HFF-Myc (cell line): ENCODE measurements around the gene COA1.
A peak's percentile ranks its signal among the peaks of the same experiment; 100 is the strongest.

Experiments used
- DNase-seq: peaks from one replicate; pipeline ENCODE4 v3.0.0-alpha.2; 2011; ENCODE audit warnings: low read depth; ENCODE audit errors: extremely low read depth
- H3K4me3 ChIP-seq: replicated peaks from 2 replicates; pipeline ENCODE4 v1.5.1; 2011; ENCODE audit warnings: low read depth, mild to moderate bottlenecking, control low read depth, low read length
- CTCF ChIP-seq: IDR thresholded peaks from 2 replicates; pipeline ENCODE4 v1.5.1; 2012; ENCODE audit warnings: mild to moderate bottlenecking, low read depth, low read length, control low read depth; ENCODE audit errors: missing control alignments

The COA1 gene

GRCh38 chr7:43652364-43652763, 77.0 kb downstream of the COA1 start:
- H3K4me3 ChIP-seq: no peak overlapping the region
- no peak for TF ChIP-seq CTCF
- DNase-seq: no peak

GRCh38 chr7:43650457-43651052, 78.8 kb downstream of the COA1 start:
- no peak for DNase-seq

GRCh38 chr7:43649755-43650274, 79.5 kb downstream of the COA1 start:
- DNase-seq: no peak
- TF ChIP-seq CTCF: no peak
- H3K4me3 ChIP-seq: no peak overlapping the region

More at GRCh38 chr7:43650457-43651052, 78.8 kb downstream of the COA1 start:
- no peak for TF ChIP-seq CTCF
- H3K4me3 ChIP-seq: no peak overlapping the region; the same call in 1 of the 2 replicates

GRCh38 chr7:43648473-43649406, 80.6 kb downstream of the COA1 start:
- TF ChIP-seq CTCF: no peak
- peak; percentile 76 for DNase-seq
- H3K4me3 ChIP-seq: no peak overlapping the region; the same call in 1 of the 2 replicates

- no peak for TF ChIP-seq CTCF
- peak; percentile 99 for DNase-seq
- peak overlapping the region; percentile 34 for H3K4me3 ChIP-seq
Measured at GRCh38 chr7:43647673-43648472, 81.5 kb downstream of the COA1 start.

- no peak for DNase-seq
- no peak for TF ChIP-seq CTCF
- peak overlapping the region; percentile 34 for H3K4me3 ChIP-seq
Measured at GRCh38 chr7:43647339-43647672, 82.0 kb downstream of the COA1 start.
